Measurements from ENCODE around the gene CDHR3. TPM values are rescaled to one million over a fixed set of nuclear protein-coding genes. Genes with fewer than 3 reads are reported as not detected.

The CDHR3 gene
- polyA plus RNA-seq, 3 donors, result 0.16 TPM; not detected in 2

GRCh38 chr7:106063692-106064091 is 100.6 kb downstream of the CDHR3 start:
- 83% methylated on average over 1 of the region's 2 CpGs for WGBS (ENCODE audit: insufficient coverage)
- H3K27ac ChIP-seq (ENCODE audit: low read depth in 1 of 2, low read length in 2 of 2), result no peak overlapping the region
- no peaks in the 10 kb centered on the region for H3K79me2 ChIP-seq (ENCODE audit: insufficient read depth, low read length)
- H3K4me1 ChIP-seq (ENCODE audit: control insufficient read depth in 1 of 2, insufficient read depth in 2 of 2, low read length in 2 of 2), result peaks cover 16 to 24% of the 10 kb centered on the region in 2 donors
- H3K9ac ChIP-seq (ENCODE audit: insufficient read depth, low read length, poor library complexity, severe bottlenecking), result no peak overlapping the region
- H4K20me1 ChIP-seq (ENCODE audit: insufficient read depth, low read length), result no peaks in the 10 kb centered on the region
- no peak for DNase-seq
- H3K4me2 ChIP-seq (replicated peaks; ENCODE audit: extremely low read depth, low read length, poor library complexity, severe bottlenecking), result no peak overlapping the region
- Mint-ChIP-seq H3K27me3 (ENCODE audit: low read depth in 3 of 3) (peaks cover 1 to 6% (median 3%) of the 10 kb centered on the region in 3 donors), H3K36me3 (no peaks in the 10 kb centered on the region), H3K27ac (no peak overlapping the region), H3K4me3 (no peak overlapping the region), H3K9me3 (no peaks in the 10 kb centered on the region), H3K4me1 (peaks cover 38% of the 10 kb centered on the region)
- no peaks in the 10 kb centered on the region for H3K9me3 ChIP-seq (replicated peaks in 1 of 2; ENCODE audit: control insufficient read depth in 1 of 2, insufficient read depth in 1 of 2, low read length in 2 of 2)
- no peaks in the 10 kb centered on the region for H3K36me3 ChIP-seq (replicated peaks in 1 of 2; ENCODE audit: control insufficient read depth in 1 of 2, insufficient read depth in 2 of 2, low read length in 2 of 2)
- H3K27me3 ChIP-seq (ENCODE audit: control insufficient read depth in 2 of 2, insufficient read depth in 2 of 2, low read length in 2 of 2), result no peaks in the 10 kb centered on the region
- intact Hi-C loops (cut with micrococcal nuclease), result no loop called here
- no peak overlapping the region for H3K4me3 ChIP-seq (replicated peaks in 1 of 3; ENCODE audit: low read depth in 2 of 3, low read length in 3 of 3)
- no peak for TF ChIP-seq CTCF (IDR thresholded peaks at IDR 0.05)
- no peak overlapping the region for H2AFZ ChIP-seq (ENCODE audit: insufficient read depth, low read depth, low read length, poor library complexity, severe bottlenecking)

- intact Hi-C loops (cut with micrococcal nuclease), result no loop called here
- H3K27me3 Mint-ChIP-seq (ENCODE audit: low read depth in 3 of 3), result peaks cover 1 to 6% (median 3%) of the 10 kb centered on the region in 3 donors
- WGBS (ENCODE audit: insufficient coverage), result 87% methylated on average over 5 of the region's 8 CpGs
- H3K36me3 Mint-ChIP-seq, result no peaks in the 10 kb centered on the region
- Histone ChIP-seq H3K9ac (ENCODE audit: insufficient read depth, low read length, poor library complexity, severe bottlenecking) (no peak overlapping the region), H3K9me3 (replicated peaks in 1 of 2; ENCODE audit: control insufficient read depth in 1 of 2, insufficient read depth in 1 of 2, low read length in 2 of 2) (no peaks in the 10 kb centered on the region), H3K4me2 (replicated peaks; ENCODE audit: extremely low read depth, low read length, poor library complexity, severe bottlenecking) (no peak overlapping the region), H3K79me2 (ENCODE audit: insufficient read depth, low read length) (no peaks in the 10 kb centered on the region), H4K20me1 (ENCODE audit: insufficient read depth, low read length) (no peaks in the 10 kb centered on the region), H3K36me3 (replicated peaks in 1 of 2; ENCODE audit: control insufficient read depth in 1 of 2, insufficient read depth in 2 of 2, low read length in 2 of 2) (no peaks in the 10 kb centered on the region), H2AFZ (ENCODE audit: insufficient read depth, low read depth, low read length, poor library complexity, severe bottlenecking) (no peak overlapping the region), H3K4me3 (replicated peaks in 1 of 3; ENCODE audit: low read depth in 2 of 3, low read length in 3 of 3) (no peak overlapping the region), H3K27me3 (ENCODE audit: control insufficient read depth in 2 of 2, insufficient read depth in 2 of 2, low read length in 2 of 2) (no peaks in the 10 kb centered on the region), H3K4me1 (ENCODE audit: control insufficient read depth in 1 of 2, insufficient read depth in 2 of 2, low read length in 2 of 2) (peaks cover 11 to 17% of the 10 kb centered on the region in 2 donors), H3K27ac (ENCODE audit: low read depth in 1 of 2, low read length in 2 of 2) (no peak overlapping the region)
- H3K9me3 Mint-ChIP-seq, result no peaks in the 10 kb centered on the region
- H3K27ac Mint-ChIP-seq, result no peak overlapping the region
- no peak for TF ChIP-seq CTCF (IDR thresholded peaks at IDR 0.05)
- DNase-seq, result no peak
- peaks cover 32% of the 10 kb centered on the region for H3K4me1 Mint-ChIP-seq
- no peak overlapping the region for H3K4me3 Mint-ChIP-seq
These were observed 101.3 kb downstream of the CDHR3 start for GRCh38 chr7:106064316-106064715.

All from CD14-positive monocyte (primary cell).